ENCODE results near the gene CLDN9.

DNA sequence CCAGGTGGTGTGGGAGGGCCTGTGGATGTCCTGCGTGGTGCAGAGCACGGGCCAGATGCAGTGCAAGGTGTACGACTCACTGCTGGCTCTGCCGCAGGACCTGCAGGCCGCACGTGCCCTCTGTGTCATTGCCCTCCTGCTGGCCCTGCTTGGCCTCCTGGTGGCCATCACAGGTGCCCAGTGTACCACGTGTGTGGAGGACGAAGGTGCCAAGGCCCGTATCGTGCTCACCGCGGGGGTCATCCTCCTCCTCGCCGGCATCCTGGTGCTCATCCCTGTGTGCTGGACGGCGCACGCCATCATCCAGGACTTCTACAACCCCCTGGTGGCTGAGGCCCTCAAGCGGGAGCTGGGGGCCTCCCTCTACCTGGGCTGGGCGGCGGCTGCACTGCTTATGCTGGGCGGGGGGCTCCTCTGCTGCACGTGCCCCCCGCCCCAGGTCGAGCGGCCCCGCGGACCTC is 798 bp downstream of the CLDN9 start:
- TF ChIP-seq, protein P1, sequence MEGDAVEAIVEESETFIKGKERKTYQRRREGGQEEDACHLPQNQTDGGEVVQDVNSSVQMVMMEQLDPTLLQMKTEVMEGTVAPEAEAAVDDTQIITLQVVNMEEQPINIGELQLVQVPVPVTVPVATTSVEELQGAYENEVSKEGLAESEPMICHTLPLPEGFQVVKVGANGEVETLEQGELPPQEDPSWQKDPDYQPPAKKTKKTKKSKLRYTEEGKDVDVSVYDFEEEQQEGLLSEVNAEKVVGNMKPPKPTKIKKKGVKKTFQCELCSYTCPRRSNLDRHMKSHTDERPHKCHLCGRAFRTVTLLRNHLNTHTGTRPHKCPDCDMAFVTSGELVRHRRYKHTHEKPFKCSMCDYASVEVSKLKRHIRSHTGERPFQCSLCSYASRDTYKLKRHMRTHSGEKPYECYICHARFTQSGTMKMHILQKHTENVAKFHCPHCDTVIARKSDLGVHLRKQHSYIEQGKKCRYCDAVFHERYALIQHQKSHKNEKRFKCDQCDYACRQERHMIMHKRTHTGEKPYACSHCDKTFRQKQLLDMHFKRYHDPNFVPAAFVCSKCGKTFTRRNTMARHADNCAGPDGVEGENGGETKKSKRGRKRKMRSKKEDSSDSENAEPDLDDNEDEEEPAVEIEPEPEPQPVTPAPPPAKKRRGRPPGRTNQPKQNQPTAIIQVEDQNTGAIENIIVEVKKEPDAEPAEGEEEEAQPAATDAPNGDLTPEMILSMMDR (IDR thresholded peaks at IDR 0.05), result no peak
- no peak for TF ChIP-seq POLR2AphosphoS5 (IDR thresholded peaks at IDR 0.05; ENCODE audit: insufficient read depth in 1 of 2, low read depth in 1 of 2)
